Measurements from ENCODE around the gene ELMO1. TPM values are rescaled to one million over a fixed set of nuclear protein-coding genes. Genes with fewer than 3 reads are reported as not detected.

ELMO1 gene
- total and polyA plus RNA-seq, 2 of the 13 experiments (the other 11 are each of a cell fraction or from before 2014, with no cell fraction given) = 0.11 to 0.17 TPM

- no peak for ATAC-seq
- ChIA-PET POLR2A (no interaction called here), CTCF (ENCODE audit: low intra/inter-chr PET ratio, low total read pairs) (no interaction called here)
- in situ Hi-C loops (cut with HindIII; ENCODE audit: extremely low pct_ligation_motif_present, low pct_unique_long_range_greater_than_20kb) (no loop called here), intact Hi-C loops (cut with micrococcal nuclease; ENCODE audit: unreplicated experiment) (loop anchor here (10.0 kb wide), 1 partner anchor 62 kb away; no protein-coding TSS in a partner anchor)
- FAIRE-seq = no peak
- no peak for DNase-seq (ENCODE audit: low spot score)
- Histone ChIP-seq H3K79me2 (ENCODE audit: insufficient read depth, low read length) (no peaks in the 10 kb centered on the region), H3K4me1 (ENCODE audit: insufficient read depth, low read length) (peaks cover 15% of the 10 kb centered on the region), H3K9me3 (ENCODE audit: low read length) (peaks cover 8% of the 10 kb centered on the region; the same call in 1 of the 2 replicates), H3K9ac (ENCODE audit: insufficient read depth, low read depth, low read length) (no peak overlapping the region), H4K20me1 (ENCODE audit: insufficient read depth, low read length) (no peaks in the 10 kb centered on the region), H3K27ac (ENCODE audit: extremely low read length, insufficient read depth, low read length) (no peak overlapping the region), H2AFZ (ENCODE audit: low read length) (no peak overlapping the region), H3K36me3 (replicated peaks in 1 of 2; ENCODE audit: control insufficient read depth in 1 of 2, insufficient read depth in 2 of 2, low read length in 2 of 2) (no peaks in the 10 kb centered on the region), H3K4me3 (replicated peaks in 1 of 3; ENCODE audit: insufficient read depth in 1 of 3, low read depth in 2 of 3, low read length in 3 of 3) (no peak overlapping the region), H3K27me3 (ENCODE audit: control insufficient read depth in 1 of 2, insufficient read depth in 2 of 2, low read length in 2 of 2) (no peaks in the 10 kb centered on the region), H3K4me2 (ENCODE audit: low read depth, low read length) (no peak overlapping the region)
- BruUV-seq (replicated peaks) = no TSS peak
- 64% methylated on average over 5 of the region's 5 CpGs for WGBS (ENCODE audit: low lambda C conversion rate)
- TF ChIP-seq LRRFIP1 (CRISPR knock-in tag; conservative IDR thresholded peaks at IDR 0.05) (no peak), GMEB1 (CRISPR knock-in tag; IDR thresholded peaks at IDR 0.05; ENCODE audit: borderline replicate concordance) (no peak), FOXA1 (IDR thresholded peaks at IDR 0.05) (no peak), FOXA1 (CRISPR knock-in tag; IDR thresholded peaks at IDR 0.05) (no peak), JUN (CRISPR knock-in tag; IDR thresholded peaks at IDR 0.05) (no peak), MZF1 (CRISPR knock-in tag; IDR thresholded peaks at IDR 0.05; ENCODE audit: borderline replicate concordance) (no peak), PHB2 (IDR thresholded peaks at IDR 0.05; ENCODE audit: partially characterized antibody) (no peak), ZGPAT (CRISPR knock-in tag; IDR thresholded peaks at IDR 0.05) (no peak), SNAPC5 (CRISPR knock-in tag; IDR thresholded peaks at IDR 0.05; ENCODE audit: borderline replicate concordance) (no peak), SPEN (CRISPR knock-in tag; IDR thresholded peaks at IDR 0.05; ENCODE audit: low read depth) (no peak), ZNF333 (CRISPR knock-in tag; IDR thresholded peaks at IDR 0.05; ENCODE audit: borderline replicate concordance) (no peak), KLF12 (CRISPR knock-in tag; IDR thresholded peaks at IDR 0.05; ENCODE audit: borderline replicate concordance) (no peak)
- TF ChIP-seq, protein P1, sequence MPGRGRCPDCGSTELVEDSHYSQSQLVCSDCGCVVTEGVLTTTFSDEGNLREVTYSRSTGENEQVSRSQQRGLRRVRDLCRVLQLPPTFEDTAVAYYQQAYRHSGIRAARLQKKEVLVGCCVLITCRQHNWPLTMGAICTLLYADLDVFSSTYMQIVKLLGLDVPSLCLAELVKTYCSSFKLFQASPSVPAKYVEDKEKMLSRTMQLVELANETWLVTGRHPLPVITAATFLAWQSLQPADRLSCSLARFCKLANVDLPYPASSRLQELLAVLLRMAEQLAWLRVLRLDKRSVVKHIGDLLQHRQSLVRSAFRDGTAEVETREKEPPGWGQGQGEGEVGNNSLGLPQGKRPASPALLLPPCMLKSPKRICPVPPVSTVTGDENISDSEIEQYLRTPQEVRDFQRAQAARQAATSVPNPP (CRISPR knock-in tag; IDR thresholded peaks at IDR 0.05) = no peak
These were observed 411.4 kb downstream of the ELMO1 start for GRCh38 chr7:37037286-37037685.

Measured in HepG2 (cell line).